GM12878 (cell line): ENCODE data around the gene A2ML1. TPM values are rescaled to one million over a fixed set of nuclear protein-coding genes. Genes with fewer than 3 reads are reported as not detected.

ENCODE experiments used
- ATAC-seq: fragments of 200-7000 bp; cut with Tn5 transposase; 3 replicates; pipeline ENCODE4 v1.9.1; 2020; ENCODE audit warnings: mild to moderate bottlenecking, moderate library complexity
- BruUV-seq: library from RNA; stranded (reverse); fragments of 400-500 nt; replicated peaks from 2 replicates; lab custom pipeline; 2021; lab: Mats Ljungman, UMichigan
- CTCF ChIA-PET: fragments of 300-600 bp; sonication (Branson Sonifier 250); formaldehyde crosslinking; extraction: SDS; loops from one replicate; lab custom pipeline; 2021; ENCODE audit warnings: inconsistent platforms; lab: Yijun Ruan, JAX
- POLR2A ChIA-PET: fragments of 350-600 bp; formaldehyde crosslinking; extraction: SDS; loops from one replicate; lab custom pipeline; 2021; ENCODE audit warnings: inconsistent platforms; lab: Charles Lee
- RAD21 ChIA-PET: fragments of 300-600 bp; sonication (Branson Sonifier 250); formaldehyde crosslinking; loops from one replicate; lab custom pipeline; 2023; ENCODE audit warnings: antibody characterized with exemption; ENCODE audit not compliant: unreplicated experiment; lab: Charles Lee
- SMC1A ChIA-PET: fragments of 300-600 bp; sonication (Branson Sonifier 250); formaldehyde crosslinking; loops from one replicate; lab custom pipeline; 2023; ENCODE audit not compliant: unreplicated experiment, uncharacterized antibody; lab: Charles Lee
- DNase-seq: peaks from one replicate; pipeline ENCODE4 v3.0.0-alpha.2; 2011; ENCODE audit warnings: low read depth, low spot score
- FAIRE-seq: peaks from 3 replicates; lab custom pipeline; 2011; peaks lifted over from hg19 to GRCh38; lab: Jason Lieb, UNC
- H2AFZ ChIP-seq: 2 replicates; pipeline ENCODE4 v1.6.0; 2011; ENCODE audit warnings: low read depth, low read length, control low read depth; ENCODE audit not compliant: control insufficient read depth
- H3K27ac ChIP-seq: 2 replicates; pipeline ENCODE4 v1.5.1; 2011; ENCODE audit warnings: control low read depth; ENCODE audit not compliant: control insufficient read depth, insufficient read depth
- H3K27me3 ChIP-seq, 2 experiments: replicated peaks in 1 of 2; 2 replicates each; pipeline versions ENCODE4 v1.6.0 to v1.6.1; 2011; ENCODE audit warnings: low read length in 1 of 2; ENCODE audit not compliant: control insufficient read depth in 2 of 2, insufficient read depth in 2 of 2
- H3K36me3 ChIP-seq, 2 experiments: 2 replicates each; pipeline ENCODE4 v1.5.1; 2011; ENCODE audit warnings: low read length in 1 of 2; ENCODE audit not compliant: control insufficient read depth in 2 of 2, insufficient read depth in 2 of 2
- H3K4me1 ChIP-seq: 2 replicates; pipeline ENCODE4 v1.6.1; 2011; ENCODE audit warnings: mild to moderate bottlenecking, low read length, moderate library complexity, mixed read lengths; ENCODE audit not compliant: control insufficient read depth, insufficient read depth
- H3K4me2 ChIP-seq: 2 replicates; pipeline ENCODE4 v1.6.0; 2011; ENCODE audit warnings: control low read depth; ENCODE audit not compliant: control insufficient read depth, insufficient read depth
- H3K4me3 ChIP-seq: fragments of 200-600 bp; sonication (generic); 2 replicates; pipeline ENCODE4 v1.5.1; 2016
- H3K79me2 ChIP-seq: 2 replicates; pipeline ENCODE4 v1.6.0; 2011; ENCODE audit warnings: low read length; ENCODE audit not compliant: control insufficient read depth, insufficient read depth
- H3K9ac ChIP-seq: 2 replicates; pipeline ENCODE4 v1.8.0; 2011; ENCODE audit warnings: low read length, control low read depth, mixed read lengths; ENCODE audit not compliant: control insufficient read depth, insufficient read depth
- H3K9me3 ChIP-seq: replicated peaks from 3 replicates; pipeline ENCODE4 v1.5.1; 2011; ENCODE audit warnings: mild to moderate bottlenecking, low read length; ENCODE audit not compliant: control insufficient read depth, insufficient read depth
- H4K20me1 ChIP-seq: 2 replicates; pipeline ENCODE4 v1.6.0; 2011; ENCODE audit not compliant: control insufficient read depth, insufficient read depth
- ATF7 ChIP-seq: fragments of 450-650 bp; IDR thresholded peaks from 2 replicates; pipeline ENCODE4 v1.6.1; 2016; ENCODE audit warnings: low read depth, mild to moderate bottlenecking
- BCL11A ChIP-seq: IDR thresholded peaks from 2 replicates; pipeline ENCODE4 v1.6.1; 2011; ENCODE audit warnings: low read depth, low read length
- BCL3 ChIP-seq: IDR thresholded peaks from 2 replicates; pipeline ENCODE4 v1.6.1; 2011; ENCODE audit warnings: borderline replicate concordance, low read depth, mild to moderate bottlenecking, moderate library complexity, low read length; ENCODE audit not compliant: insufficient read depth, poor library complexity, severe bottlenecking
- CHD1 ChIP-seq: IDR thresholded peaks from 2 replicates; pipeline ENCODE4 v1.6.1; 2012; ENCODE audit warnings: low read depth, low read length, improper control_type of control experiment
- DPF2 ChIP-seq: fragments of 450-650 bp; IDR thresholded peaks from 2 replicates; pipeline ENCODE4 v1.6.1; 2017; ENCODE audit warnings: mild to moderate bottlenecking
- ELK1 ChIP-seq: IDR thresholded peaks from 2 replicates; pipeline ENCODE4 v1.6.1; 2012; ENCODE audit warnings: low read depth, low read length, improper control_type of control experiment
- HCFC1 ChIP-seq: fragments of 150-350 bp; IDR thresholded peaks from 2 replicates; pipeline ENCODE4 v1.6.1; 2014; ENCODE audit warnings: low read length
- IRF3 ChIP-seq: fragments of 450-650 bp; IDR thresholded peaks from 2 replicates; pipeline ENCODE4 v1.6.1; 2014; ENCODE audit warnings: mild to moderate bottlenecking
- NKRF ChIP-seq: fragments of 450-650 bp; conservative IDR thresholded peaks from 2 replicates; pipeline ENCODE4 v1.6.1; 2017; ENCODE audit warnings: mild to moderate bottlenecking, moderate library complexity
- RB1 ChIP-seq: fragments of 450-650 bp; formaldehyde crosslinking; IDR thresholded peaks from 2 replicates; pipeline ENCODE4 v1.6.1; 2017; ENCODE audit warnings: mild to moderate bottlenecking, borderline replicate concordance
- TBL1XR1 ChIP-seq: IDR thresholded peaks from 2 replicates; pipeline ENCODE4 v1.6.1; 2012; ENCODE audit warnings: low read depth, low read length, improper control_type of control experiment
- YBX1 ChIP-seq: fragments of 450-650 bp; IDR thresholded peaks from 2 replicates; pipeline ENCODE4 v1.6.1; 2016; ENCODE audit warnings: antibody characterized with exemption
- ZNF207 ChIP-seq: fragments of 450-650 bp; IDR thresholded peaks from 2 replicates; pipeline ENCODE4 v1.6.1; 2014; ENCODE audit warnings: antibody characterized with exemption, mild to moderate bottlenecking, borderline replicate concordance
- ZNF384 ChIP-seq: IDR thresholded peaks from 2 replicates; pipeline ENCODE4 v1.6.1; 2012; ENCODE audit warnings: low read depth, mild to moderate bottlenecking, low read length, improper control_type of control experiment, borderline replicate concordance
- WGBS: methylation state at CpG from one replicate; pipeline ENCODE4 v1.1.6; 2016; ENCODE audit warnings: low lambda C conversion rate; ENCODE audit not compliant: insufficient replicate concordance, insufficient coverage; ENCODE audit errors: missing lambda C conversion rate; 5-methylcytosine and 5-hydroxymethylcytosine counted together
- in situ Hi-C: fragments of 300-500 bp; cut with MboI; formaldehyde crosslinking; loops from 9 replicates; pipeline ENCODE4 v1.14.3; 2018; ENCODE audit warnings: mixed read lengths
- intact Hi-C: fragments of 100-400 bp; cut with micrococcal nuclease; formaldehyde crosslinking; loops from one replicate; pipeline ENCODE4 v1.14.2; 2022; ENCODE audit not compliant: unreplicated experiment
- polyA plus RNA-seq, 11 experiments: library from polyadenylated mRNA; depleted of rRNA in 4 of 11; unstranded in 6 of 11; stranded (reverse) in 5 of 11; fragments of >200 nt; fragmentation: Nextera tagmentation in 4 of 11; fragmentation: Illumina TruSeq in 1 of 11; extraction: Ambion mirVana in 4 of 11; extraction: Trizol in 1 of 11; gene quantifications; 1 replicate in 1 of 11; 2 replicates in 10 of 11; pipeline versions ENCODE4 v1.2.1 to v1.2.3, GENCODE V29; 2011 to 2016; ENCODE audit warnings: inconsistent platforms in 2 of 11, missing spikeins in 2 of 11, low read depth in 1 of 11
- total RNA-seq, 4 experiments: library from RNA; depleted of rRNA in 3 of 4; stranded (reverse); fragments of >200 nt in 3 of 4; fragmentation: Illumina TruSeq in 1 of 4; extraction: Trizol in 1 of 4; gene quantifications; 2 replicates each; pipeline versions ENCODE4 v1.2.1 to v1.2.3, GENCODE V29; 2013 to 2021

A2ML1 gene
- total and polyA plus RNA-seq, 10 of the 15 experiments (the other 5 are each of a cell fraction or from before 2014, with no cell fraction given): not detected

- Histone ChIP-seq H3K27me3 (no peaks in the 10 kb centered on the region; a peak in 1 of 4 replicates), H3K36me3 (no peaks in the 10 kb centered on the region), H3K9me3 (no peaks in the 10 kb centered on the region), H3K4me3 (no peak overlapping the region), H3K9ac (no peak overlapping the region), H3K4me1 (no peaks in the 10 kb centered on the region), H3K27ac (no peak overlapping the region), H4K20me1 (no peaks in the 10 kb centered on the region), H3K4me2 (no peak overlapping the region), H2AFZ (no peak overlapping the region), H3K79me2 (no peaks in the 10 kb centered on the region)
- ChIA-PET POLR2A (no interaction called here), RAD21 (no interaction called here), CTCF (no interaction called here), SMC1A (no interaction called here)
- intact Hi-C loops: no loop called here
- ATAC-seq: no peak
- DNase-seq: no peak
- 44% methylated on average over 6 of the region's 6 CpGs for WGBS
- BruUV-seq: no TSS peak
- in situ Hi-C loops: no loop called here
- no peak for FAIRE-seq
- TF ChIP-seq ZNF384: no peak
- TF ChIP-seq RB1: no peak
- TF ChIP-seq ATF7: no peak
- TF ChIP-seq IRF3: no peak
- TF ChIP-seq CHD1: no peak
- no peak for TF ChIP-seq ZNF207
- no peak for TF ChIP-seq BCL11A
- no peak for TF ChIP-seq BCL3
- TF ChIP-seq NKRF: no peak
- no peak for TF ChIP-seq DPF2
- no peak for TF ChIP-seq ELK1
- no peak for TF ChIP-seq HCFC1
- TF ChIP-seq YBX1: no peak
- no peak for TF ChIP-seq TBL1XR1
Measured at GRCh38 chr12:8832500-8832899, 10.1 kb downstream of the A2ML1 start.
